Fibroblast of lung (primary cell): ENCODE results near the gene GNAT1.

Source experiments
- EZH2 ChIP-seq: IDR thresholded peaks from 2 replicates; pipeline ENCODE4 v1.5.1; 2012; ENCODE audit warnings: low read length, control low read depth, mild to moderate bottlenecking; ENCODE audit errors: missing control alignments
- TF ChIP-seq, protein P1 (sequence below), 2 donors: IDR thresholded peaks in 1 of 2; conservative IDR thresholded peaks in 1 of 2; 1 replicate in 1 of 2; 2 replicates in 1 of 2; pipeline ENCODE4 v1.5.1; 2011 to 2012; ENCODE audit warnings: low read length in 2 of 2, control low read depth in 1 of 2, inconsistent platforms in 1 of 2, low read depth in 1 of 2, mild to moderate bottlenecking in 1 of 2

GRCh38 chr3:50155491-50155878, 35.9 kb upstream of the GNAT1 start:
- TF ChIP-seq, protein P1, sequence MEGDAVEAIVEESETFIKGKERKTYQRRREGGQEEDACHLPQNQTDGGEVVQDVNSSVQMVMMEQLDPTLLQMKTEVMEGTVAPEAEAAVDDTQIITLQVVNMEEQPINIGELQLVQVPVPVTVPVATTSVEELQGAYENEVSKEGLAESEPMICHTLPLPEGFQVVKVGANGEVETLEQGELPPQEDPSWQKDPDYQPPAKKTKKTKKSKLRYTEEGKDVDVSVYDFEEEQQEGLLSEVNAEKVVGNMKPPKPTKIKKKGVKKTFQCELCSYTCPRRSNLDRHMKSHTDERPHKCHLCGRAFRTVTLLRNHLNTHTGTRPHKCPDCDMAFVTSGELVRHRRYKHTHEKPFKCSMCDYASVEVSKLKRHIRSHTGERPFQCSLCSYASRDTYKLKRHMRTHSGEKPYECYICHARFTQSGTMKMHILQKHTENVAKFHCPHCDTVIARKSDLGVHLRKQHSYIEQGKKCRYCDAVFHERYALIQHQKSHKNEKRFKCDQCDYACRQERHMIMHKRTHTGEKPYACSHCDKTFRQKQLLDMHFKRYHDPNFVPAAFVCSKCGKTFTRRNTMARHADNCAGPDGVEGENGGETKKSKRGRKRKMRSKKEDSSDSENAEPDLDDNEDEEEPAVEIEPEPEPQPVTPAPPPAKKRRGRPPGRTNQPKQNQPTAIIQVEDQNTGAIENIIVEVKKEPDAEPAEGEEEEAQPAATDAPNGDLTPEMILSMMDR (conservative IDR thresholded peaks at IDR 0.05 in 1 of 2, IDR thresholded peaks at IDR 0.05 in 1 of 2; ENCODE audit: low read depth in 1 of 2, low read length in 2 of 2), result no peak
- TF ChIP-seq EZH2, result no peak
